Muscle of back (tissue), 11 donors: ENCODE measurements around the gene KCNA1. TPM values are rescaled to one million over a fixed set of nuclear protein-coding genes. Genes with fewer than 3 reads are reported as not detected.

ENCODE experiments used
- DNase-seq, 3 donors: peaks; one replicate each; pipeline versions ENCODE4 v3.0.0 to v3.0.0-alpha.2; 2013
- polyA plus RNA-seq, 10 donors: library from polyadenylated mRNA; unstranded; fragments of 120-200 nt; gene quantifications; one replicate each; pipeline ENCODE4 v1.2.1, GENCODE V29; 2013; ENCODE audit not compliant: insufficient read length in 10 of 10

The KCNA1 gene
- polyA plus RNA-seq, 10 donors = 0.09 to 1.1 (median 0.47) TPM

GRCh38 chr12:4910502-4911315 is 1.0 kb downstream of the KCNA1 start:
- DNase-seq = peak in 1 of 3 donors; percentile 43

DNA sequence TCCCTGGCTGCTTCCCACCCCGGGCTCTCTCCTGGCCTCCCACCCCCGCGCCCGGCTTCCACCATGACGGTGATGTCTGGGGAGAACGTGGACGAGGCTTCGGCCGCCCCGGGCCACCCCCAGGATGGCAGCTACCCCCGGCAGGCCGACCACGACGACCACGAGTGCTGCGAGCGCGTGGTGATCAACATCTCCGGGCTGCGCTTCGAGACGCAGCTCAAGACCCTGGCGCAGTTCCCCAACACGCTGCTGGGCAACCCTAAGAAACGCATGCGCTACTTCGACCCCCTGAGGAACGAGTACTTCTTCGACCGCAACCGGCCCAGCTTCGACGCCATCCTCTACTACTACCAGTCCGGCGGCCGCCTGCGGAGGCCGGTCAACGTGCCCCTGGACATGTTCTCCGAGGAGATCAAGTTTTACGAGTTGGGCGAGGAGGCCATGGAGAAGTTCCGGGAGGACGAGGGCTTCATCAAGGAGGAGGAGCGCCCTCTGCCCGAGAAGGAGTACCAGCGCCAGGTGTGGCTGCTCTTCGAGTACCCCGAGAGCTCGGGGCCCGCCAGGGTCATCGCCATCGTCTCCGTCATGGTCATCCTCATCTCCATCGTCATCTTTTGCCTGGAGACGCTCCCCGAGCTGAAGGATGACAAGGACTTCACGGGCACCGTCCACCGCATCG is 1.8 kb downstream of the KCNA1 start:
- DNase-seq = peak in 1 of 3 donors; percentile 8

DNA sequence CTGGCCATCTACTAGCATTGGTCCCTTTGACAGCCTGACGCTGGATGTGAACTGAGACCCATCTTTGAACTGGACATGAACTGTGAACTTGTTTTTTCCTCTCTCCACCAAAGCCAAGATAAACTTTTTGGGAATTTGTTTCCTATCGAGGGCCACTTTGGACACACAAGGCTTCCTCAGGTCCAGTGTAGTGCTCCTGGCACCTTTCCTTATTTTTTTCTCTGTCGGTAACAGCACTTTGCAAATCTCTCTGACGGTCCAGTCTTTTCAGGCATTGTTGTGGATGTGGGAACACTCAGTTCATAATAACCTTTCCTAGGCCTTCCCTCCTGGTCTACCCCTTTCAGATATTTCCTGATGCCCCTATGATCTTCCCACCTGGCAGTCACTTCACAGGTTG is 5.0 kb downstream of the KCNA1 start:
- no peak for DNase-seq

DNA sequence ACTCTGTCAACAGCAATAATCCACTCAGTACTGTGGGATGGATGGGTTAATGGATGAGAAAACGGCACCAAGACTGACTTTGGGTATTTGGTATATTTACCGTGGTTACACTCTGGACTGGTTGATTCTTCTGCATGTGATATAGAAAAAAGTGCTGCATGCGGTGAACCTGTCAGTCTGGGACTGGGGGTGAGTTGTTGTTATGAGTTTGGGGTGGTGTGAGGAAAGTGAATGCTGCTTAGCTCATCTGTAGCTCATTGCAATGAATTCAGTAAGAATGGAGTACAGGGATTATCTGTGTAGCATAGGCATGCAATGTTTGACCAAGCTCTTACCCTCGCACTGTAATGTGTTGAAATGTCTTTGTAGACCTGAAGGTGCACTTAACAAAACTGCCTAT is 6.0 kb downstream of the KCNA1 start:
- no peak for DNase-seq

- DNase-seq = peak in 2 of 3 donors; percentile 22 to 27
Measured at GRCh38 chr12:4918950-4919660, 9.4 kb downstream of the KCNA1 start.

DNA sequence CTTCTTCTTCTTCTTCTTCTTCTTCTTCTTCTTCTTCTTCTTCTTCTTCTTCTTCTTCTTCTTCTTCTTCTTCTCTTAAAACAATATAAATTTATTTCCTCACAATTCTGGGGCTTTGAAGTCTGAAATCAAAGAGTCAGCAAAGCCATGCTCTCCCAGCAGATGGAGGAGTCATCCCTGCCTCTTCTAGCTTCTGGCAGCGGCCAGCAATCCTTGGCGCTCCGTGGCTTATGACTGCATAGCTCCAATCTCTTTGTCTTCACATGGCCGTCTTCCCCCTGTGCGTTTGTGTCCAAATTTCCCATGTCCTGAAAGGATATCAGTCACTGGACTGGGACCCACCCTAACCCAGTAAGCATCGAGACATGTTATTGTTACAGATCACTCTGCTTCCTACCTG is 22.9 kb downstream of the KCNA1 start:
- DNase-seq = no peak

- DNase-seq = no peak
Measured at GRCh38 chr12:4933411-4933810, 23.7 kb downstream of the KCNA1 start.

GRCh38 chr12:4934407-4935035 is 24.8 kb downstream of the KCNA1 start:
- no peak for DNase-seq

GRCh38 chr12:4938900-4939299 is 29.2 kb downstream of the KCNA1 start:
- no peak for DNase-seq

DNA sequence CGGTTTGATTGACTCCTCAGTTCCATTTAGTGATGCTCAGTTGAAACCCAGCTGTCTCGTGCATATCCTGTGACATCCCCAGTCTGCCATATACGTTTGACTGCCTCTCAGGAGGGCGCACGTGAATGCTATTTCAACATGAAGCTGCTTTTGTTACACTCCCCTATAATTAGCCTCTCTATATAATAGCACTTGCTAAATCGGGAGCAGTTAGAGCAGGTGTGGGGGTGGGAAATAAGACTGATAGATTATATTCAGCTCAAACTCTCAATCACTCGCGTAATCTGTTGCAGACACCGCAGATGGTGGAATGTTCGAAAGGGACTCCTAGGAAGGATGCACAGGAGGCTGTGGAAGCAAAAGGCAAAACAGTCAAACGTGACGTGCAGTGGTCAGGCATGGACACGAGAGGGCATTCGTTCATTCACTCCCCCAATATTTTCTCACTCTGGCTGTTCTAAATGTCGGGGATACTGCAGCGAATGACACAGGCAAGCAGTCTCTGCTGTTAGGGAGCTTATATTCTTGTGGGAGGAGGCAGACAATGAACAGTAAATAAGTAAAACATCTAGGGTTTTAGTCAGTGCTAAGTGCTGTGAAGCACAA is 29.8 kb downstream of the KCNA1 start:
- no peak for DNase-seq

GRCh38 chr12:4943067-4943937 is 33.6 kb downstream of the KCNA1 start:
- DNase-seq = no peak

- DNase-seq = no peak
Measured at GRCh38 chr12:4943938-4944284, 34.2 kb downstream of the KCNA1 start.

DNA sequence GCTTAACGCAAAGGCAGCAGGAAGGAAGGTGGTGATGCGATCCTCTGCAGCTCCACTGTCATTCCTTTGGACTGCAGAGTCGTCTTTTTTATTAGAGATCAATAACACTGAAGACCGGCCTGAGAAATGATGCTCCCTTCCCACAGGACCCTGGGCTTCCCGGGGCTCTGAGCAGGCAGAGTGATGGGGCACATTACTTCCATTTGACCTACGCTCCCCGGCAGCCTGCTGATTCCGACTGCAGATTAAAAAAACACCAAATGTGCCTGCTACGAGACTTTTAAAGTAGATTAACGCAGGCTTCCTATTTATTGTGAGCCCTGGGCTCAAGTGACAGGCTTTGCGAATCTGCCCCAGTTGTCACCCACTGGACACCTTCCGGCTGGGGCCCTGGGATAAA is 37.5 kb downstream of the KCNA1 start:
- DNase-seq = no peak

DNA sequence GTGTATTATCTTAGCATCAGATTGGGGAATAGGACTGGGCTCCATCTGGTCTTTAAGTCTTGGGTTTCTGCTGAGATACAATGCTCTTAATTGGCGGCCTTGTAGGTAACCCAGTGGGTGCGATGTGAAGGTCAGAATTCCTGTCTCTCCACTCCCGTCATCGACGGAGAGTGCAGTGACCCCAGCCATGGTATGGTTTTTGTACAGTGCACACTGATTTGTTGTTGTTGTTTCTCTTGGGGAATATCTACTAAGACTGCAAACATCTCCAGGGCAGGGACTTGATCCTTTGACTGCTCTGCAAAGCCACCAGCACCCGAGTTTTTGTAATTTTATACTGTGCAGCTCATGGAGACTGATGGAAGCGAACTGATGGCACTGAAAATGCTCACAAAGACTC is 41.4 kb downstream of the KCNA1 start:
- DNase-seq = no peak

GRCh38 chr12:4951601-4952000 is 41.9 kb downstream of the KCNA1 start:
- DNase-seq = no peak

DNA sequence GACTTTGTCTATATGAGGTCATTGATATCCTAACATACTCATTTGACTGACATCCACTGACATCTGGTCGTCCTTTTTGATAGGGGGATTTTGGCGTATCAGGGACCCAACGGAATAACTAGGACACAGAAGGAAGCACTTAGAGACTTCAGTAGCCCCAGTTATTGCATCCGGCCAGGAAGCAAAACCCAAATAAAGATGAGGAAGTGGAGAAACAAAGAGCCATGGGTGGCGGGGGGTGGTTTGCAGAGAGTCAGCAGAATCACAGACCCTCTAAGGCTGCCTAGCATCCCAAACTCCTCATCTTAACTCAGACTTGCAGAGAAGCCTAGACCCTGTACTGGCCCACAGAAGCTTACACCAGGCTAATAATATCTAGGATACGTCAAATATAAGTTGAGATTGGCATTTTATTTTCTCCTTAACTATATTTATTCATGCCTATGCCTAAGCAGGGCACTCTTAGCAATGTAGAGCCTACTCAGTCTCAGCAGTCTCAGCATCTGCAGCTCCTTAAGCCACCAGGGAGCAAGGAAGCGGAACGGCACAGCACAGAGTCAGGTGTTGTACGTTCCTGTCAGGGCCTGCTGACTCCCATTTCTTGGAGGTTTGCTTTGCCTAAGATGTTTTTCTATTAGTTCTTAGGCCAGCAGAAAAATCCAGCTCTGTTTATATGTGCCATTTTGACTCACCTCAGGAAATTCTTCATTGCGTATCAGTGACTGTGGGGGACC is 45.1 kb downstream of the KCNA1 start:
- no peak for DNase-seq

- DNase-seq = peak in 2 of 3 donors; percentile 32 to 52
Measured at GRCh38 chr12:4956054-4956453, 46.3 kb downstream of the KCNA1 start.

DNA sequence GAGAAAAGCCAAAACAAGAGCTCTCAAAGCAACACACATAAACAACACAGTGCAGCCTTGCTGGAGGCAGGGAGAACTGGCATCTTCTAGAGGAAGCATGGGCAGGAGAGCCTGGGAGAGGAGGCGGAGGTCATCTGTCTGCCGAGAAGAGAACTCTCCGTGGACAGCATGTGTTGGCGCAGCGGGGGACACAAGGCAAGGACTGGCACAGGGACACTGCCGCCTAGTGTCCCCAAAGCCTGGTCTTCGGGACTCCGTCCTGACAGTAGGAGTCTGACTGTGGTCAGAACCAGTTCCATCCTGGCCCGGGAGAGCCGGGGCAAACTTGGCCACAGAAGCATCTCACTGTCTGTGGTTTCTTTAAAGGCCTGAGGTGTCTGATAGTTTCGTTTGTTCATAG is 47.3 kb downstream of the KCNA1 start:
- no peak for DNase-seq

- peak in 1 of 3 donors; percentile 64 for DNase-seq
Measured at GRCh38 chr12:4957761-4958160, 48.1 kb downstream of the KCNA1 start.
